Gastroesophageal sphincter (tissue), 3 donors: ENCODE measurements around the gene ZACN.

Source experiments
- CTCF ChIP-seq, 4 experiments: fragments of 200-600 bp in 2 of 4; fragments of 450-650 bp in 2 of 4; sonication (generic) in 1 of 4; IDR thresholded peaks; one replicate each; pipeline ENCODE4 v1.5.1; 2017 to 2019; ENCODE audit warnings: antibody characterized with exemption in 4 of 4, mild to moderate bottlenecking in 2 of 4, moderate library complexity in 2 of 4
- EP300 ChIP-seq: sonication (generic); formaldehyde crosslinking; IDR thresholded peaks from one replicate; pipeline ENCODE4 v1.6.1; 2017; ENCODE audit warnings: antibody characterized with exemption, mild to moderate bottlenecking
- POLR2A ChIP-seq, 2 donors: fragments of 450-650 bp; IDR thresholded peaks; one replicate each; pipeline ENCODE4 v1.6.1; 2017; ENCODE audit warnings: antibody characterized with exemption in 2 of 2, mild to moderate bottlenecking in 2 of 2, moderate library complexity in 1 of 2
- POLR2AphosphoS5 ChIP-seq: sonication (generic); formaldehyde crosslinking; IDR thresholded peaks from one replicate; pipeline ENCODE4 v1.6.1; 2017; ENCODE audit warnings: antibody characterized with exemption

GRCh38 chr17:76071531-76072147 lies 7.3 kb upstream of the ZACN start:
- no peak for TF ChIP-seq CTCF (IDR thresholded peaks at IDR 0.05)
- no peak for TF ChIP-seq POLR2A (IDR thresholded peaks at IDR 0.05)
- no peak for TF ChIP-seq POLR2AphosphoS5
- TF ChIP-seq EP300, result no peak
